Kidney tubule cell (primary cell): ENCODE measurements around the gene NDRG4.
"Not testable (repeated sequence)": the region's sequence is repeated elsewhere in the genome, so short reads cannot be mapped to it uniquely, and the experiment has no call there.

Experiments
- DNase-seq: peaks from one replicate; pipeline ENCODE4 v3.0.0-alpha.2; 2018; ENCODE audit warnings: low spot score

Gene NDRG4

DNA sequence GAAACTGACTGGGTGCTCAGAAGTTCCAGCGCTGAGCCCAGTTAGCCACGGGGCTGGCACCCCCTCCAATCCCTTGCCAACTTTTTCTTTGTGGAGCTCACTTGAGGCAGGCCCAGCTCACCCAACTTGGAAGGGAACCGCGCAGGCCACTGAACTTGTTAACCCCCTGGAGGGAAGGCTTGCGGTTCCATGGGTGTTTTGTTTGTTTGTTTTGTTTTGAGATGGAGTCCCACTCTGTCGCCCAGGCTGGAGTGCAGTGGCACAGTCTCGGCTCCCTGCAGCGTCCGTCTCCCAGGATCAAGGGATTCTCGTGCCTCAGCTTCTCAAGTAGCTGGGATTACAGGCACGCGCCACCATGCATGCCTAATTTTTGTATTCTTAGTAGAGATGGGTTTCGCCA, 34.1 kb upstream of the NDRG4 start:
- no peak for DNase-seq

DNA sequence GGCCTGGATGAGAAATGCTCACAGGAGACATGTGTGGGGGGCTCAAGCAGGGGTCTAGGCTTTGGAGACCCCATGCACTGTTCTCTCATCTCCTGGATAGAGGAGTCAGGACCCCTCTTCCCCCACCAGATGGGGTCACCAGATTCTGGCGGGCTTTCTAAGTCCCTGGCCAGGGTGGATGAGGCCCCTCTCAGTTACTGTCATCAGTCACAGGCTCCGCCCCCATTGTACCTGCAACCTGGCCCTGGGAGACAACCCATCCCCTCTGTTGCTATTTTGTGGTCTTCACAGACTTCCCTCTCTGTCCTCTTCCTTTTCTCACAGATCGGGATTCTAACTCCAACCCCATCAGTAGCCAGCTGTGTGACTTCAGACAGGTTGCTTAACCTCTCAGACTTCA, 33.5 kb upstream of the NDRG4 start:
- no peak for DNase-seq

- DNase-seq, result no peak
Observed at GRCh38 chr16:58467905-58468304, 32.0 kb upstream of the NDRG4 start.

DNA sequence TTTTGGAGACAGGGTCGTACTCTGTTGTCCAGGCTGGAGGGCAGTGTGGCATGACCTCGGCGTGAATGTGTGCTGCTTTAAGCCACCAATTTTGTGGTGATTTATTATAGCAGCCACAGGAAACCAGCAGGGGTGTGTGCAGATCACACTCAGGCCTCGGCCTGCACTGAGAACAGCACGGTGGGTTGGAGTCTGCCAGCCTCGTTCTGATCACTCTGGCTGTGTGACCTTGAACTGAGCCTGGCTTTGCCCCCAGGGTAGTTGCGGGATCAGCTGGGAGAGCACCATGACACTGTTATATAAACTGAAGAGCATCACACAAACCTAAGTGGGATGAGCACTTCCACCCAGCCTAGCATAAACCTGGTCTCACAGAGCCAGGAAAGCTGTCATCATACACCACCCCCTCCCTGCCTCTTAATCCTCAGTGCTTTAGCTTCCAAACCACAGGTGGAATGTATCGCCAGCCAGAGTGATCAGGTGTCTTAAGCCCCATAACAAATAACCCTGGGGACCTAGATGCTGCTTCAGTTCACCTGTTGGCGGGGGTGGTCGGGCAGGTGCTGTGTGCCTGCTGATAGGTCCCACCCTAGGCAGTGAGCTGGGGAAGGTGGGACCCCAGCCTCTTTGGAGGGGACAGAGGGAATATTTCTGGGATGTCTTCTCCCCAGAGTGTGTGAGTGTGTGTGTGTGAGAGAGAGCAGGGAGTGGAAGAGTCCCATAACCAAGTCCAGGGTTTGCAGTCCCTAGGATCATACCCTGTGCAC, 28.6 kb upstream of the NDRG4 start:
- no peak for DNase-seq

DNA sequence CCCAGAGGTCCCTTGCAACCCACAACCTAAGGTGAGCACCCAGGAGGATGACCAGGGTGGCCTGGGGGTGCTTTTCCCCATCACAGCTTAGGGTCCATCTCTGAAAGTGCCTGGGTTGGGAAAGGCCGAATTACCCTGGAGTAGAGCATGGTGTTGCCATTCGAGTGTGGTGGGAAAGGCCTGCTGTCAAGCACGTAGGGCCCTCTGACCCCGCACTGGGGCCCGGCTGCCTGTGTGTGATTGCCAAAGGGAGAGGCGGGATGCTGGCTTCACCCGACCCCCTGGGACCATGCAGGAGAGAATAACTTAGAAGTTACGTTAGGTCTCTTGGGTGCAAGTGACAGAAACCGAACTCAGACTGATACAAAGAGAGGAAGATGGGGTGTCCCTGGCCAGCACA, 27.7 kb upstream of the NDRG4 start:
- DNase-seq, result no peak

DNA sequence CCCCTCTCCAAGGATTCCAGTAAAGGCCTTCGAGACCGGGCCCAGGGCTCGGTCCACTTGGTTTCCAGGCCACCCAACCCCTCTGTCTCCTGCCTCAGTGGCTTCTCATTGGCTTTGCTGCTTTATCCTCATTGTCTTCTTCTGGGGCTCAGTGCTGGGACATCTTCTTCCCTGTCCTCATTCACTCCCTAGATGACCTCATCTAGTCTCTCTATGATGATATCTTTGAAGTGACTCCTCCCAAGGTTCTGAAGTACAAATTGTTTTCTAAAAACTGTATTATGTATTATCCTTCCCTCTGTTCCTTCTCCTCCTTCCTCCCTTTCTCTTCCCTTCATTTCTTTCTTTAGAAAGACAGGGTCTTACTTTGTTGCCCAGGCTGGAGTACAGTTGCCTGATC, 27.1 kb upstream of the NDRG4 start:
- no peak for DNase-seq

GRCh38 chr16:58474296-58474695, 25.6 kb upstream of the NDRG4 start:
- DNase-seq, result no peak

GRCh38 chr16:58475091-58475619, 24.8 kb upstream of the NDRG4 start:
- DNase-seq, result no peak

DNA sequence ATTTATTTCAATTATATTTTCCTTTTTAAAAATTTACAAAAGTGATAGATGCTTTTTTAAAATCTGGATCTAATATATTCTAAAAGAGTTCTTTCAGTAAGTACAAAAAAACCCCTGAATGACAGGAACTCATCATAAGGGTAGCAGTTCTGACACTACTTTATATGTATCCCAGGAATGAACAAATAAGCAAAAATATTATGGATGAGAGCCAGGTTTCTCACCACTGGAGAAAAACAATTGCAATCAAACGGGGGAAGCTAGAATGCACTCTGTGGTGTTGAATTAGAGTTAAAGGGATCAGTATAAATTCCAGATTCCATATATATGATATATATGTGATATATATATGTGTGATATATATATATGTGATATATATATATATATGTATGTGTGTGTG, 23.2 kb upstream of the NDRG4 start:
- no peak for DNase-seq

GRCh38 chr16:58478427-58478826, 21.5 kb upstream of the NDRG4 start:
- no peak for DNase-seq

DNA sequence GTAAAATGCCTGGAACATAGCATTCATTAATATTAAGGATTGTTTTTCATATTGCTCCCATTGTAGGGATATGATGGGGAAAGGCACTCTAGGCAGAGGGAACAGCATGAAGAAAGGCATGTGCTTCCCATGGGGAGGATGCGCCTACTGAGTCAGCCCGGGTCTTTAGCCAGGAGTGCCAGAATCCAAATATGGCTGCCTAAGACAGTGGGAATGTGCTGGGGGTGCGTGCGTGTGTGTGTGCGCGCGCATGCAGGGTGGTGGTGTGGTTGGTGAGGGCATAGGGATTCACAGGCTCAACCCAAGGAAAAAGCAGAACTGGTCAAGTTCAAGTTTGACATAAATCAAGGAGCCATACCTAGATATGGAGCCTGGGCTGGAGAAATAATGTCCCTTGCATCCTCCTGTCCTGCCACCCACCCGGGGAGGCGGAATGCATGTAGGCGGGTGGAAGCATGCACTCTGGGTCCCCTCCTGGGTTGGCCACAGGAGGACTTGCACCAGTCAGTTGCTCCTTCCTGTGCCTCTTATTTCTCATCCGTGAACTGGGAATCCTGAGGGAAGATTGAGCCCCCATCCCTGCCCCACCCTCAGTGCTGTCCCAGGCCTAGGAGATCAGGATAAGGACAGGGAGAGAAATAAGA, 18.6 kb upstream of the NDRG4 start:
- no peak for DNase-seq

- DNase-seq, result peak; percentile 29
Observed at GRCh38 chr16:58481931-58482330, 18.0 kb upstream of the NDRG4 start.

GRCh38 chr16:58485184-58485887, 14.6 kb upstream of the NDRG4 start:
- no peak for DNase-seq

DNA sequence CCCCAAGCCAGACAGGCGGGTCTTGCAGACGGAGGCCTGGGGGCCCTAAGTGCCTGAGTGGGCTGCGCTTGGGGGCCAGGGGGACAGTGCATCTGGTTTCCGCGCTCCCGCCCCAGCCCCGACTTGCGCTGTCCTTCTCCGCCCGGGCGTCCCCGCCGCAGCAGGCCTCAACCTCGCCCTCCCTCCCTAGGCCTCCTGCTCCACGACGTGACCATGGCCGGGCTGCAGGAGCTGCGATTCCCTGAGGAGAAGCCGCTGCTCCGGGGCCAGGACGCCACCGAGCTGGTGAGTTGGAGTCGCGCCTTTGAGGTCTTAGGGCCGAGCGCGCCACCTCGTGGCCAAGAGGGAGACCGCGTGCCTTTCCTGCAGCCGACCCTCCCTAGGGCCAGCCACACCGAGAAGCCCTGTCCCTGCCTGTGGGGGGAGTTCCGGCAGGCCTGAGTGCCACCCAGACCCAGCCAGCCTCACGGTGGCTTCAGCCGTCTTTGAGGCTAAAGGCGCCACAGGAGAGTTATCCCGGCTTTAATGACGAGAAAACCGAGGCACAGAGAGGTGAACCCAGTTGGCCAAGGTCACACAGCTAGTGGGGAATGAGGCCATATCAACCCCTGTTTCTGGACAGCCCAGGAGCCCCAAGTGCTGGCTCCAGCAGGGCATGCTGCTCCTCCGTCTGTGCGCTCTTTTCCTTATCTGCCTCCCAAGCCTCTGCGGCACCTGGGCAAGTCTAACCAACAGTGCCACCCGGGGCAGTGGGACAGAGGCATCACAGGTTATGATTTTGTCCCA, 12.2 kb upstream of the NDRG4 start:
- peak; percentile 81 for DNase-seq

DNA sequence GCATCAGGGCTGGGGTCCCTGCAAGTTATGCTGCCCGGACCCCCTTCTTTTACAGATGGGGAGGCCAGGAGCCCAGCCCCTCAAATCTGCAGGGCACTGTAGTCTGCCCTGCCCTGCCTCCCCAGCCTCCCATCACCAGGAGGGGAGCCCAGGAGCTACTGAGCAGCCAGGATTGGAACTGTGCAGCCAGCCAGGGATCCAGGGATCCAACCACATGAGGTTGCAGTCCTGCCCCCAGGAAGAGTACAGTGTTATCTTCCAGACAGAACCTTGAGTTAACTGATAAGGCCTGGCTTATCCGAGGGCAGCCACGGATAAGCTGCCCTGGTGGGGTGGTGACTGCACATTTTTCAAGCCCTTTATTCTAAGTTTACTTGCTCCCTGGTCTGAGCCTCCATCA, 11.4 kb upstream of the NDRG4 start:
- no peak for DNase-seq

DNA sequence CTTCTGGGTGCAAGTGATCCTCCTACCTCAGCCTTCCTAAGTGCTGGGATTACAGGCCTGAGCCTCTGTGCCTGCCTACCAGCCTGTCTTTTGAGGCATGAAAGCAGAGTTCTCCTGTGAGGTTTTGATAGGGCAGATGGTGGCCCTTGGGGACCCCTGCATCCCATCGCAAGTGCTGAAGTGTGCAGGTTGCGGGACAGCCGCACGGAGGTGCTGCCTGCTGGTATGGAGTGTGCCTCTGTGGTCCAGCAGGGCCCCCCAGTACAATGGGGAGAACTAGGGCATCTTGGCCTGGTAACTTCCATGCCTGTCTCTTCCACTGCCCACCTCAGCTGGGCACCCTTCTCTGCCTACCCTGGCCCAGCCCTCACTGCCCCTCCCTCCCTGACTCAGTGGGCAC, 9.9 kb upstream of the NDRG4 start:
- no peak for DNase-seq

DNA sequence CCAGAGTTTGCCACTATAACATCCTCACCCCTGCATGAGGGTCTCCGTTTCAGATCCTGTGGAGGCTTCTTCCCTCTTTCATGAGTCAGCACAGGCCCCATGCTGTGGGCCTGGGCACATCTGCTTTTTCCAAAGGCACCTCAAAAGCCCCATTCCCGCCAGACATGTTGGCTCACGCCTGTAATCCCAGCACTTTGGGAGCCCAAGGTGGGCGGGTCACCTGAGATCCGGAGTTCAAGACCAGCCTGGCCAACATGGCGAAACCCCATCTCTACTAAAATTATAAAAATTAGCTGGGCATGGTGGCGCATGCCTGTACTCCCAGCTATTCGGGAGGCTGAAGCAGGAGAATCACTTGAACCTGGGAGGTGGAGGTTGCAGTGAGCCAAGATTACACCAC, 9.4 kb upstream of the NDRG4 start:
- not testable (repeated sequence) for DNase-seq

DNA sequence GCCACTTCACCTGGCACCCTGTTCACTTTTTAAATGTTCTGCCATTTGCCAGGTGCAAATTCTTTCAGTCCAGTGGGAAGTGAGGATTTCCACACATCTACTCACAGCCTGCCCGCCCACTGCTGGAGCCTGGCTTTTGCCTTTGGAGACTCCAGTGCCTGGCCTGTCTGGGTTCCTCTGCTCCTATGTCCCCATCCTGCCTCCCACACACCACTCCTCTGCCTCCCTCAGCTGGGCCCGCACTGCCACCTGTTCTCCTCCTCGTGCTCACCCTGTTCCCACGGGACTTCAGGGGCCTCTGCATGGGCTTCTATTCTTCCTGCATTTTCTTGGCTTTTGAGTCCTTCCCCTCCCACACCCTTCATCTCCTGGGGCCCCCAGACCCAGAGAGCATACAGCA, 7.9 kb upstream of the NDRG4 start:
- no peak for DNase-seq

DNA sequence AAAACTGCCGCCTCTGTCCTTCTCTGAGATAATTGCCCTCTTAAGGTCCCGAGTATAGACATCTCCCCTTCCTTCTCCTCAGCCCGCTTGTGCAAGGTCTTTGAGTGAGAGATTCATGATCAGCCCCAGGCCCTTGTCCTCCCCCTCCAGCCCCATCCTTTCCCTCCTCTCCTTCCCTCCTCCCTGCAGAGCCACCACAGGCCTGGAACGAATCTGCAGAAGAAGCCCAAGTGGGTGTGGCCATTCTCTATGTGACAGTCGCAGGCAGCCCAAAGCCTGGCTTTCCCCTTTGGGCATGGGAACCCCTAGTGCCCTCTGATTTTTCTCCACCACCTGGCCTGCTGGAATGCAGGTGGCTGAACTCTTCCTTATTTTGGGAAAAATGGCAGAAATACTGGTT, 7.2 kb upstream of the NDRG4 start:
- no peak for DNase-seq

DNA sequence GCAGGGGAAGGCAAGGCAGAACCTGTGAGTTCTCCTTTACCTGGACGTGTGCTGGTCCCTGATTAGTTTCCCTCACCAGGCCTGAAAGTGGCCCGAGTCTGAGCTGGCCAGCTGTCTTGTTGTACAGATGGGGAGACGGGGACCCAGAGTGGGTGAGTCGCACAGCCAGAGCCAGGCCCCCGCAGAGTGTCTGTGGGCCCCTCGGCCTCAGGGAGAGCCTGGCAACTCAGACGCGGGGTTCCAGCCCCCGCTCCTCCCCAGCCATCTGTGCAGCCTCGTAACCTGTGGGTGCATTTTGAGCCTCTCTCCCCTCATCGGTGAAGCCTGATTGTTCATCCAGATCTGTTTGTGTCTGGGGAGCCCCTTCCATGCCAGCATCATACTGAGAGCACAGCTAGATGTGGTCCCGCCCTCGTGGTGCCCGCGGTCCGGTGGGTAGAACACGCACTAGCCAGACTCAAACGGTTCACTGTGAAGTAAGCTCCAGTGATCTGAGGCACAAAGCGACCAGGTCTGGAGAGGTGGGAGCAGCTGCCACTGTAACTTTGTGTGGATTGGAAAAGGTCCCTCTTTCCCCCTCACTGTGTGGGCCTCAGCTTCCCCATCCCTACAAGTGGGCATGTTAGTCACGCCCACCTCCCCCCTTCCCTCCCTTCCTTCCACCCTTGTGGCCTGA, 6.0 kb upstream of the NDRG4 start:
- no peak for DNase-seq

- DNase-seq, result peak; percentile 99
Observed at GRCh38 chr16:58494981-58495520, 4.9 kb upstream of the NDRG4 start.
